Stomach (tissue), 9 donors: ENCODE data around the gene C2orf42. TPM values are rescaled to one million over a fixed set of nuclear protein-coding genes. Genes with fewer than 3 reads are reported as not detected.
"Not testable (repeated sequence)": the region's sequence is repeated elsewhere in the genome, so short reads cannot be mapped to it uniquely, and the experiment has no call there.

Experiments used
- DNase-seq, 2 donors: peaks; one replicate each; pipeline versions ENCODE4 v3.0.0 to v3.0.0-alpha.2; 2013 to 2019
- H3K27ac ChIP-seq, 5 donors: fragments of 200-600 bp in 4 of 5; sonication (generic) in 4 of 5; one replicate each; pipeline ENCODE4 v1.5.1; 2013 to 2019; ENCODE audit warnings: mild to moderate bottlenecking in 1 of 5, moderate library complexity in 1 of 5
- H3K27me3 ChIP-seq, 3 donors: fragments of 200-600 bp; sonication (generic); one replicate each; pipeline ENCODE4 v1.5.1; 2017 to 2019; ENCODE audit warnings: mixed run types in 1 of 3
- H3K36me3 ChIP-seq, 4 donors: fragments of 200-600 bp; sonication (generic); 1 replicate in 3 of 4; 2 replicates in 1 of 4; pipeline ENCODE4 v1.5.1; 2016 to 2019
- H3K4me1 ChIP-seq, 4 donors: fragments of 200-600 bp; sonication (generic); one replicate each; pipeline ENCODE4 v1.5.1; 2016 to 2019
- H3K4me3 ChIP-seq, 4 donors: fragments of 200-600 bp; sonication (generic) in 3 of 4; one replicate each; pipeline ENCODE4 v1.5.1; 2016 to 2019; ENCODE audit warnings: mild to moderate bottlenecking in 1 of 4
- H3K9me3 ChIP-seq, 4 donors: fragments of 200-600 bp; sonication (generic); one replicate each; pipeline ENCODE4 v1.5.1; 2016 to 2019
- CTCF ChIP-seq, 7 experiments: fragments of 450-650 bp in 4 of 7; fragments of 200-600 bp in 3 of 7; sonication (generic) in 3 of 7; IDR thresholded peaks; one replicate each; pipeline ENCODE4 v1.5.1; 2016 to 2019; ENCODE audit warnings: antibody characterized with exemption in 7 of 7, control low read depth in 2 of 7, mild to moderate bottlenecking in 1 of 7
- EP300 ChIP-seq: sonication (generic); formaldehyde crosslinking; IDR thresholded peaks from one replicate; pipeline ENCODE4 v1.6.1; 2017; ENCODE audit warnings: antibody characterized with exemption
- POLR2A ChIP-seq, 4 donors: fragments of 450-650 bp; IDR thresholded peaks; one replicate each; pipeline ENCODE4 v1.6.1; 2016; ENCODE audit warnings: antibody characterized with exemption in 4 of 4, control low read depth in 2 of 4, mild to moderate bottlenecking in 1 of 4, moderate library complexity in 1 of 4
- POLR2AphosphoS5 ChIP-seq, 3 donors: sonication (generic); formaldehyde crosslinking; IDR thresholded peaks; one replicate each; pipeline ENCODE4 v1.6.1; 2016; ENCODE audit warnings: antibody characterized with exemption in 3 of 3
- WGBS, 5 donors: extraction: QIAGEN DNeasy Blood & Tissue Kit in 3 of 5; methylation state at CpG; one replicate each; pipeline versions ENCODE4 v1.1.5 to v1.1.7; 2013 to 2018; 5-methylcytosine and 5-hydroxymethylcytosine counted together
- intact Hi-C: fragments of 100-400 bp; cut with DNase I; formaldehyde crosslinking; loops from one replicate; pipeline ENCODE4 v1.15.1; 2023; ENCODE audit warnings: low total_unique reads
- polyA plus RNA-seq, 3 donors: library from polyadenylated mRNA; stranded (reverse); fragments of 200-250 nt; gene quantifications; one replicate each; pipeline ENCODE4 v1.2.3, GENCODE V29; 2013
- total RNA-seq, 5 donors: library from RNA; depleted of rRNA; stranded (reverse); fragments of >200 nt; gene quantifications; one replicate each; pipeline versions ENCODE4 v1.1.0 to v1.2.3, GENCODE V29; 2014 to 2016
- donor health status: healthy with polysubstance abuse.
- donor health status: Bipolar disorder and iron deficiency.
- donor health status: healthy.

The C2orf42 gene
- total and polyA plus RNA-seq, 8 donors, result 2.6 to 23.2 (median 6.0) TPM

- H3K4me1 ChIP-seq, result peaks cover 31 to 65% (median 51%) of the 10 kb centered on the region in 4 donors
- intact Hi-C loops, result loop anchor here (5.0 kb wide), 1 partner anchor 41 kb away; no protein-coding TSS in a partner anchor
- WGBS, 5 donors, result 67 to 83% (median 79%) methylated on average over 10 of the region's 10 CpGs
- H3K27ac ChIP-seq, result peak overlapping the region; percentile 67 to 93 (median 90)
- H3K36me3 ChIP-seq, result no peaks in the 10 kb centered on the region
- H3K4me3 ChIP-seq, result no peak overlapping the region
- no peaks in the 10 kb centered on the region for H3K27me3 ChIP-seq
- no peaks in the 10 kb centered on the region for H3K9me3 ChIP-seq
- TF ChIP-seq POLR2AphosphoS5 (IDR thresholded peaks at IDR 0.05) (no peak), EP300 (no peak), CTCF (IDR thresholded peaks at IDR 0.05) (no peak), POLR2A (IDR thresholded peaks at IDR 0.05) (no peak)
- DNase-seq, result peak in 1 of 2 donors; percentile 34
Measured at GRCh38 chr2:70133491-70134322, 57.1 kb downstream of the C2orf42 start.

GRCh38 chr2:70133127-70133452 lies 57.7 kb downstream of the C2orf42 start:
- peak overlapping the region; percentile 83 to 93 (median 90) for H3K27ac ChIP-seq
- H3K4me3 ChIP-seq, result peak overlapping the region in 3 of 4 donors; percentile 27 to 34 (median 29)
- intact Hi-C loops, result loop anchor here (5.0 kb wide), 1 partner anchor 41 kb away; no protein-coding TSS in a partner anchor
- 60 to 92% (median 83%) methylated on average over 1 of the region's 1 CpG for WGBS, 5 donors
- H3K4me1 ChIP-seq, result peaks cover 31 to 65% (median 51%) of the 10 kb centered on the region in 4 donors
- H3K27me3 ChIP-seq, result no peaks in the 10 kb centered on the region
- no peak for DNase-seq
- no peak for TF ChIP-seq CTCF (IDR thresholded peaks at IDR 0.05)
- no peak for TF ChIP-seq EP300
- TF ChIP-seq POLR2AphosphoS5 (IDR thresholded peaks at IDR 0.05), result no peak
- no peak for TF ChIP-seq POLR2A (IDR thresholded peaks at IDR 0.05)
- no peaks in the 10 kb centered on the region for H3K36me3 ChIP-seq
- no peaks in the 10 kb centered on the region for H3K9me3 ChIP-seq

- peak; percentile 55 to 79 for DNase-seq
- Histone ChIP-seq H3K27ac (peak overlapping the region; percentile 84 to 94 (median 90)), H3K36me3 (no peaks in the 10 kb centered on the region), H3K4me1 (peaks cover 31 to 65% (median 49%) of the 10 kb centered on the region in 4 donors), H3K27me3 (no peaks in the 10 kb centered on the region), H3K4me3 (peak overlapping the region; percentile 27 to 34 (median 31)), H3K9me3 (no peaks in the 10 kb centered on the region)
- TF ChIP-seq POLR2A (IDR thresholded peaks at IDR 0.05), result no peak
- peak in 2 of 3 donors; percentile 25 to 33 for TF ChIP-seq POLR2AphosphoS5 (IDR thresholded peaks at IDR 0.05)
- intact Hi-C loops, result loop anchor here (5.0 kb wide), 1 partner anchor 40 kb away; no protein-coding TSS in a partner anchor
- 3 to 8% (median 4%) methylated on average over 8 of the region's 8 CpGs for WGBS, 5 donors
Measured at GRCh38 chr2:70132244-70133126, 58.3 kb downstream of the C2orf42 start.

GRCh38 chr2:70131344-70132143 lies 59.3 kb downstream of the C2orf42 start:
- H3K4me1 ChIP-seq, result peaks cover 31 to 59% (median 47%) of the 10 kb centered on the region in 4 donors
- 70 to 80% (median 75%) methylated on average over 17 of the region's 17 CpGs for WGBS, 5 donors
- not testable (repeated sequence) for H3K9me3 ChIP-seq, DNase-seq, H3K27me3 ChIP-seq, H3K36me3 ChIP-seq
- intact Hi-C loops, result loop anchor here (5.0 kb wide), 1 partner anchor 39 kb away; no protein-coding TSS in a partner anchor
- peak overlapping the region; percentile 42 to 93 (median 90) for H3K27ac ChIP-seq
- H3K4me3 ChIP-seq, result peak overlapping the region in 3 of 4 donors; percentile 29 to 34 (median 33)
